Activated gamma-delta T cell (primary cell): ENCODE data around the gene FAM90A26.
"Not testable (repeated sequence)": the region's sequence is repeated elsewhere in the genome, so short reads cannot be mapped to it uniquely, and the experiment has no call there.

ENCODE experiments used
- DNase-seq: peaks from one replicate; lab custom pipeline; 2025; lab: John Stamatoyannopoulos, UW

FAM90A26 gene

DNA sequence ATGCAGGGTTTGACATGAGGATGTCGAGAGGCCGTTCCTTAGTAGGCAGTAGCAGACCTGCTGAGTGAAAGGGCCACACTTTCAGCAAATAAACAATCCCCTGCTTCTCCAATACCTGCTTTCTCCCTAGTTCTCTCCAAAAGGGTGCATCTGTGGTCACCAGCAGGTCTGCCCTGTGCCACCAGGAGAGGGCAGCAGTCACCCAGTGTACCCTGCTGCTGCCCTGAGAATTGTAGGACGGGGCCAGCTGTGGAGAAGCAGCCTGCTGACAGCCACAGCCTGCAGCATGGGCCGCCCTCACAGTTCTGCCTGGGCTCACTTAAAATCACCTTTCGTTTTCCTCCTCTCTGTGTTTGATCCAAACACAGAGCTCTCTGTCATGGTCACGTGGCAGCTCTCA, 11.8 kb upstream of the FAM90A26 start:
- DNase-seq, result not testable (repeated sequence)

GRCh38 chr4:9160046-9160445, 10.2 kb upstream of the FAM90A26 start:
- DNase-seq, result not testable (repeated sequence)

DNA sequence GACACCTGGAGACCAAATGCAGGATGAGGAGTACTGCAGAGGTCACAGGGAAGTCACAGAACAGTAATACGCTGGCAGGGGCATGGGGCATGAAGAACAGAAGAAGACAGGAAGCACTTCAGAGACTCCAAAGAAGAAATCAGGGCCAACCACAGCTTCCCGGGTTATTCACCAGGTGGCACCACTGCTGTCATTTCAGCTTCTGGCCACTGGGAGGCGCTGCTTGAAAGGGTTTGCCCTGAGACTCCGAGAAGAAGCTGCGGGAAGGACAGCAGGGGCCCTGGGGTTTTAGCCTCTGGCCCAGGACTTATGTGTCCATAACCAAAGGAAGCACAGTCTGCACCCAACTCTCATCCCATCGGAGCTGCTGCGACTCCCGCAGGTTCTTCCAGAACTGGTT, 4.2 kb upstream of the FAM90A26 start:
- DNase-seq, result not testable (repeated sequence)

GRCh38 chr4:9210357-9210756, 40.1 kb downstream of the FAM90A26 start, which contains the start of gene USP17L10:
TSS of gene USP17L10 (plus strand) at chr4:9210657. CDS start at chr4:9210657, 0 bp downstream.
- not testable (repeated sequence) for DNase-seq

DNA sequence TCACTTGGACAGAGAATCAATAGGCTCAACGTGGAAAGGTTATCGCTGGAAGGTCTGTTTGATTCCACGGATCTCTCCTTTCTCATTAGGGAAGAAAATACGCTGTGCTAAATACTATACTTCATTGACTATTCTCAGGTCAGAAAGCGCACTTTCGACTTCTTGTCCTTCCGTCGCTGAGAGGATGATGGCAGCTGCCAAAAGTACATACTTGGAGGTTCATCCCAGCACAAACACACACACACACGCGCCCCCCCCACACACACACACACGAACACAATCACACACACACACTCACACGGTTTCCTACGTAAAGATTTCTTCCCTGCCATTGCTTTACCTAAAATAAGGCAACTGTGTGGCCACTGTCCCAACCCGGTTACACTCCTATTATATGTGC, 44.5 kb downstream of the FAM90A26 start:
- DNase-seq, result not testable (repeated sequence)

DNA sequence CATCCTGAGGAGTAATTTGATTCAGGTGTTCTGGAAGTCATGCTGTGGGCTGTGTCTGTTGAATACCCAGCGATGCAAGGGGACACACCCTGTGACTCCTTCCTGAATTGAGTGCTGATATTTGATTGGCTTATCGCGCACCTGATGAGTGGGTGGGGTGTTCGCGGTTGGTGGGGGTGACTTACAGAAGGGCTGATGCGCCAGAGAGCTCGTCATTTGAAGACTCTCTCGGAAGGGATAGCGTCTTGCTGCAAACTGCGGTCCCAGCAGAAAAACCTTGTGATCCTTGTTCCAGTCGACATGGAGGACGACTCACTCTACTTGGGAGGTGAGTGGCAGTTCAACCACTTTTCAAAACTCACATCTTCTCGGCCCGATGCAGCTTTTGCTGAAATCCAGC, 44.9 kb downstream of the FAM90A26 start, which contains the start of gene USP17L11:
Gene USP17L11 (plus strand): TSS at position 301 of the 400 bp plus-strand sequence. CDS start 0 bp downstream, at position 301.
- not testable (repeated sequence) for DNase-seq

GRCh38 chr4:9219852-9220251, 49.6 kb downstream of the FAM90A26 start, which contains the start of gene USP17L12:
TSS of gene USP17L12 (plus strand) at chr4:9220152. CDS start at chr4:9220152, 0 bp downstream.
- not testable (repeated sequence) for DNase-seq

DNA sequence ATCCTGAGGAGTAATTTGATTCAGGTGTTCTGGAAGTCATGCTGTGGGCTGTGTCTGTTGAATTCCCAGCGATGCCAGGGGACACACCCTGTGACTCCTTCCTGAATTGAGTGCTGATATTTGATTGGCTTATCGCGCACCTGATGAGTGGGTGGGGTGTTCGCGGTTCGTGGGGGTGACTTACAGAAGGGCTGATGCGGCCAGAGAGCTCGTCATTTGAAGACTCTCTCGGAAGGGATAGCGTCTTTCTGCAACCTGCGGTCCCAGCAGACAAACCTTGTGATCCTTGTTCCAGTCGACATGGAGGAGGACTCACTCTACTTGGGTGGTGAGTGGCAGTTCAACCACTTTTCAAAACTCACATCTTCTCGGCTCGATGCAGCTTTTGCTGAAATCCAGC, 54.4 kb downstream of the FAM90A26 start, which contains the start of gene USP17L13:
Gene USP17L13 (plus strand): TSS at position 301 of the 400 bp plus-strand sequence. CDS start 0 bp downstream, at position 301.
- DNase-seq, result not testable (repeated sequence)
